ENCODE data around the gene THRA. TPM values are rescaled to one million over a fixed set of nuclear protein-coding genes. Genes with fewer than 3 reads are reported as not detected.

THRA gene
- 10 to 100 TPM; 61.9 to 86.3 (median 72.0) TPM for polyA plus RNA-seq (ENCODE audit: insufficient read depth in 1 of 5, insufficient read length in 5 of 5, low replicate concordance in 1 of 5)
- long read RNA-seq, donor 1, full-length matches to known transcripts, result 12 of 19 reads
- long read RNA-seq, donor 1, partial matches to known transcripts, result 7 of 19 reads
- long read RNA-seq, donor 1, other reads (novel, unspliced or antisense), result 0 of 19 reads
- long read RNA-seq, donor 2, full-length matches to known transcripts, result 11 of 31 reads
- long read RNA-seq, donor 2, partial matches to known transcripts, result 20 of 31 reads
- long read RNA-seq, donor 2, other reads (novel, unspliced or antisense), result 0 of 31 reads
- long read RNA-seq, donor 3, full-length matches to known transcripts, result 7 of 7 reads
- long read RNA-seq, donor 3, partial matches to known transcripts, result 0 of 7 reads
- long read RNA-seq, donor 3, other reads (novel, unspliced or antisense), result 0 of 7 reads
- long read RNA-seq, donor 4, full-length matches to known transcripts, result 6 of 12 reads
- long read RNA-seq, donor 4, partial matches to known transcripts, result 6 of 12 reads
- long read RNA-seq, donor 4, other reads (novel, unspliced or antisense), result 0 of 12 reads
- long read RNA-seq, donor 5, full-length matches to known transcripts, result 12 of 23 reads
- long read RNA-seq, donor 5, partial matches to known transcripts, result 11 of 23 reads
- long read RNA-seq, donor 5, other reads (novel, unspliced or antisense), result 0 of 23 reads
- long read RNA-seq, donor 6, full-length matches to known transcripts, result 26 of 104 reads
- long read RNA-seq, donor 6, partial matches to known transcripts, result 78 of 104 reads
- long read RNA-seq, donor 6, other reads (novel, unspliced or antisense), result 0 of 104 reads
- long read RNA-seq, donor 7, full-length matches to known transcripts, result 12 of 12 reads
- long read RNA-seq, donor 7, partial matches to known transcripts, result 0 of 12 reads
- long read RNA-seq, donor 7, other reads (novel, unspliced or antisense), result 0 of 12 reads
- long read RNA-seq, donor 8, full-length matches to known transcripts, result 4 of 4 reads
- long read RNA-seq, donor 8, partial matches to known transcripts, result 0 of 4 reads
- long read RNA-seq, donor 8, other reads (novel, unspliced or antisense), result 0 of 4 reads

- peak in 1 of 2 donors; percentile 60 for DNase-seq
Measured at GRCh38 chr17:40062329-40063186, at the start of gene THRA. THRA (plus strand) TSS chr17:40062965; CDS start chr17:40074489, 11,524 bp downstream.

DNA sequence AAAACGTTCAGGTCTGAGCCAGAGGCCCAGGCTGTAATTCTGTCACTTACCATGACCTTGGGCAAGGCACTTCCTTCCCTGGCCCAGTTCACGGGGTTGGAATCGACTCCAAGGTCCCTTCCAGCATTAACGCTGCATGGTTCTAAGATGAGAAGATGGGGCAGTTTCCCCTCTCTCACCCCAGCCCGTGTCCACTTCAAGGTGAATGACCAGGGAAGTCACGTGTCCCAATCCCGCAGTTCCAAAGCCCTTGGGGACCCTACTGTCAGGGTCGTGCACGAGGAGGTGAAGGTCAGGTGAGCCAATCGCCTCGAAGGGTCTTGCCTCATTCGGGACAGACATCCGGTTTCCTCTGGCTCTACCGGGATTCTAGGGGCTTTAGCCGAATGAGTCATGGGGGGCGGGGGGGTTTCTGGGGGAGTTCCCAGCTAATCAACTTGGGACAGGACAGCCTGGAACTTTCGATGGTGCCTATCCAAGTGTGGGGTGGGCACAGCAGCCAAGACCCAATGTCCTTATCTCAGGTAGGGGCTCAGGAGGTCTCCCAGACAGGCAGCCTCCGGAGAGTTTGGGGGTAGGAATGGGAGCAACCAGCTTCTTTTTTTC is 48.3 kb upstream of the THRA start:
- no peak for DNase-seq

DNA sequence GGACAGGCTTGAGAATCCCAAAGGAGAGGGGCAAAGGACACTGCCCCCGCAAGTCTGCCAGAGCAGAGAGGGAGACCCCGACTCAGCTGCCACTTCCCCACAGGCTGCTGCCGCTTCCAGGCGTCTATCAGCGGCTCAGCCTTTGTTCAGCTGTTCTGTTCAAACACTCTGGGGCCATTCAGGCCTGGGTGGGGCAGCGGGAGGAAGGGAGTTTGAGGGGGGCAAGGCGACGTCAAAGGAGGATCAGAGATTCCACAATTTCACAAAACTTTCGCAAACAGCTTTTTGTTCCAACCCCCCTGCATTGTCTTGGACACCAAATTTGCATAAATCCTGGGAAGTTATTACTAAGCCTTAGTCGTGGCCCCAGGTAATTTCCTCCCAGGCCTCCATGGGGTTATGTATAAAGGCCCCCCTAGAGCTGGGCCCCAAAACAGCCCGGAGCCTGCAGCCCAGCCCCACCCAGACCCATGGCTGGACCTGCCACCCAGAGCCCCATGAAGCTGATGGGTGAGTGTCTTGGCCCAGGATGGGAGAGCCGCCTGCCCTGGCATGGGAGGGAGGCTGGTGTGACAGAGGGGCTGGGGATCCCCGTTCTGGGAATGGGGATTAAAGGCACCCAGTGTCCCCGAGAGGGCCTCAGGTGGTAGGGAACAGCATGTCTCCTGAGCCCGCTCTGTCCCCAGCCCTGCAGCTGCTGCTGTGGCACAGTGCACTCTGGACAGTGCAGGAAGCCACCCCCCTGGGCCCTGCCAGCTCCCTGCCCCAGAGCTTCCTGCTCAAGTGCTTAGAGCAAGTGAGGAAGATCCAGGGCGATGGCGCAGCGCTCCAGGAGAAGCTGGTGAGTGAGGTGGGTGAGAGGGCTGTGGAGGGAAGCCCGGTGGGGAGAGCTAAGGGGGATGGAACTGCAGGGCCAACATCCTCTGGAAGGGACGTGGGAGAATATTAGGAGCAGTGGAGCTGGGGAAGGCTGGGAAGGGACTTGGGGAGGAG is 47.5 kb upstream of the THRA start, which contains the start of gene CSF3:
TSS of gene CSF3 (plus strand) at position 436 of the 993 bp plus-strand sequence. CDS start at position 471, 35 bp downstream.
- no peak for DNase-seq

- no peak for DNase-seq
Measured at GRCh38 chr17:40015998-40016985, 46.5 kb upstream of the THRA start.

DNA sequence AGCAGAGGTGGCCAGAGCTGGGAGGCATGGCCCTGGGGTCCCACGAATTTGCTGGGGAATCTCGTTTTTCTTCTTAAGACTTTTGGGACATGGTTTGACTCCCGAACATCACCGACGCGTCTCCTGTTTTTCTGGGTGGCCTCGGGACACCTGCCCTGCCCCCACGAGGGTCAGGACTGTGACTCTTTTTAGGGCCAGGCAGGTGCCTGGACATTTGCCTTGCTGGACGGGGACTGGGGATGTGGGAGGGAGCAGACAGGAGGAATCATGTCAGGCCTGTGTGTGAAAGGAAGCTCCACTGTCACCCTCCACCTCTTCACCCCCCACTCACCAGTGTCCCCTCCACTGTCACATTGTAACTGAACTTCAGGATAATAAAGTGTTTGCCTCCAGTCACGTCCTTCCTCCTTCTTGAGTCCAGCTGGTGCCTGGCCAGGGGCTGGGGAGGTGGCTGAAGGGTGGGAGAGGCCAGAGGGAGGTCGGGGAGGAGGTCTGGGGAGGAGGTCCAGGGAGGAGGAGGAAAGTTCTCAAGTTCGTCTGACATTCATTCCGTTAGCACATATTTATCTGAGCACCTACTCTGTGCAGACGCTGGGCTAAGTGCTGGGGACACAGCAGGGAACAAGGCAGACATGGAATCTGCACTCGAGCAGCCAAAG is 45.2 kb upstream of the THRA start:
- no peak for DNase-seq

- no peak for DNase-seq
Measured at GRCh38 chr17:40018211-40019121, 44.3 kb upstream of the THRA start.

DNA sequence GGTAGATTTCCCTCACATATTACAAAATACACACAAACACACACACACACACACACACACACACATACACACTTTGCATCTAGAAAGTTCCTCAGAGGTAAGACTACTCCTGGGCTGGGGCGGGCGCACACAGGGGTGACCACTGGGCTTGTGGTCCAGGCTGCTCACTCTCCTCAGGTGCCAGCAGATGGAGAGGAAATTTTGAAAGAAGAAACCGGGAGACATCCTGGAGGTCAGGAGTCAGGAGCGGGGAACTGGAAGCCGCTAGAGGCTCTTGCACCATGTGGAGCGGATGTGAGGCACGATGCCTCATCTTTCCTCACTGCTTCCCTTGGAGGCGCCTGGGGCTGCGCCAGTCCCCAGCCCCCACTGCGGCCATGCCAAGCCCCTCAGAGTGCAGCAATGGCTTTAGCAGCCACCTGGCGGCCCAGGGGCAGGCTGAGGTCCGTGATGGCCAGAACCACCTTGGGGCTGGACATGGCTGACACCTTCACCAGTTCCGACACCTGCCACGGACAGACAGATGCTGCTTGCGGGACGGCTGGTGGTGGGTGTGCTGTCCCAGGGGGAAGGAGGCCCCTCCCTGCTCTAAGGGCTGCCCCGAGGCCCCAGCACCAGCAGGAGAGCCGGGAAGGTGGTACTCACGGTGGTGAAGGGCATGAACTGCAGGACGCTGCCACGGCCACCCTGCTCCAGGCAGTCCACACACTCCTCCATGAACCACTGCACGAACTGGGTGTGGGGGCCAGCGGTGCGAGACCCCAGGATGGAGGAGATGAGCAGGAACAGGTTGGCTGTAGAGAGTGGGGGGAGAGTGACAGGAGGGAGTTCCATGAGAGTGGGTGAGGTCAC is 43.4 kb upstream of the THRA start:
- DNase-seq, result no peak

GRCh38 chr17:40020146-40020545 is 42.6 kb upstream of the THRA start:
- no peak for DNase-seq

- DNase-seq, result no peak
Measured at GRCh38 chr17:40021451-40021971, 41.3 kb upstream of the THRA start.

- no peak for DNase-seq
Measured at GRCh38 chr17:40022497-40022896, 40.3 kb upstream of the THRA start.

DNA sequence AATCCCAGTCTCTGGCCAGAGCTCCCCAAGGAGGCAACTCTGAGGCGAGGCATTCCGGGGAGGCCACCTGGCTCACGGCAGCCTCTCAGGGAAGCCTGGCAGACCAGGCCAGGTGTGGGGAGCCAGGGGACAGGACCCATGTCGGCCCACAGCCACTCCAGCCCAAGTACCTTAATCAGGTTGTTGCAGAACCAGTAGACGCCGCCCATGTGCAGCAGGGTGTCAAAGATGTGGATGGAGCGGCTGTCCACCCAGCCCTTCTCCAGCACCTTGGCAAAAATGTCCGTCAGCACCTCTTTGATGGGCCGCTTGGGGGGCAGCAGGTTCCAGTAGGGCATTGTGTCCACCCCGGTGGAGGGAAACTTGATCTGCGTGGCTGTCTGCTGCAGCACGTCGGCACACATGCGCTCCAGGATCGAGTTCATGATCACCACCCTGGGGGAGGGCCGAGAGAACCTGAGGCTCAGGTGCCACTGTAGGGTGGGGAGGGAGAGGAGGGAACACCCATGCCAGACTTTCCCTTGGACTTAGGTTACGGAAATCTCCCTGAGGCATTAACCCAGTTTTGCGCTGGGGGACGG is 39.7 kb upstream of the THRA start:
- DNase-seq, result no peak

- no peak for DNase-seq
Measured at GRCh38 chr17:40023590-40024292, 39.0 kb upstream of the THRA start.

DNA sequence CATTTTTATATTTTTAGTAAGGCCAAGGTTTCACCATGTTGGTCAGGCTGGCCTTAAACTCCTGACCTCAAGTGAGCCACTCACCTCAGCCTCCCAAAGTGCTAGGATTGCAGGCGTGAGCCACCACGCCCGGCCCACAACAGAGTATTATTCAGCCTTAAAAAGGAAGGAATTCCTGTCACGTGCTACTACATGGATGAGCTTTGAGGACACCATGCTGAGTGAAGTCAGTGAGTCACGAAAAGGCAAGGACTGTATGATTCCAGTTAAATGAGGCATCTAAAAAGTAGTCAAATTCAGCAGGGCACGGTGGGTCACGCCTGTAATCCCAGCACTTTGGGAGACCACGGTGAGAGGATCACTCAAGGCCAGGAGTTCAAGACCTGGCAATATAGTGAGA is 37.9 kb upstream of the THRA start:
- DNase-seq, result no peak

- DNase-seq, result no peak
Measured at GRCh38 chr17:40025559-40025958, 37.2 kb upstream of the THRA start.
